Hematopoietic multipotent progenitor cell treated with erythropoietin and hydrocortisone succinate and interleukin-3 and kit ligand, for 8 days (in vitro differentiated cells): ENCODE data around the gene FLT4.
"Not testable (repeated sequence)": the region's sequence is repeated elsewhere in the genome, so short reads cannot be mapped to it uniquely, and the experiment has no call there.

ENCODE experiments used
- DNase-seq: peaks from one replicate; pipeline ENCODE4 v3.0.0-alpha.2; 2015

FLT4 gene

GRCh38 chr5:180669661-180670060 is 20.3 kb upstream of the FLT4 start:
- DNase-seq, result no peak

GRCh38 chr5:180668835-180669596 is 19.6 kb upstream of the FLT4 start:
- peak; percentile 45 for DNase-seq

GRCh38 chr5:180666812-180667211 is 17.4 kb upstream of the FLT4 start:
- no peak for DNase-seq

- DNase-seq, result no peak
Measured at GRCh38 chr5:180665682-180666404, 16.4 kb upstream of the FLT4 start.

GRCh38 chr5:180658774-180659564 is 9.6 kb upstream of the FLT4 start:
- DNase-seq, result no peak

GRCh38 chr5:180655243-180655642 is 5.8 kb upstream of the FLT4 start:
- not testable (repeated sequence) for DNase-seq

- no peak for DNase-seq
Measured at GRCh38 chr5:180652771-180653170, 3.4 kb upstream of the FLT4 start.

- DNase-seq, result no peak
Measured at GRCh38 chr5:180652346-180652745, 2.9 kb upstream of the FLT4 start.

GRCh38 chr5:180648658-180649296 is 623 bp downstream of the FLT4 start:
- no peak for DNase-seq

- DNase-seq, result no peak
Measured at GRCh38 chr5:180647941-180648500, 1.4 kb downstream of the FLT4 start.

GRCh38 chr5:180647465-180647864 is 1.9 kb downstream of the FLT4 start:
- no peak for DNase-seq

- no peak for DNase-seq
Measured at GRCh38 chr5:180646963-180647305, 2.5 kb downstream of the FLT4 start.

GRCh38 chr5:180646289-180646962 is 3.0 kb downstream of the FLT4 start:
- DNase-seq, result no peak

- DNase-seq, result no peak
Measured at GRCh38 chr5:180645274-180646204, 3.9 kb downstream of the FLT4 start.

- no peak for DNase-seq
Measured at GRCh38 chr5:180644825-180645273, 4.6 kb downstream of the FLT4 start.

- DNase-seq, result no peak
Measured at GRCh38 chr5:180644129-180644824, 5.1 kb downstream of the FLT4 start.

GRCh38 chr5:180643191-180643851 is 6.1 kb downstream of the FLT4 start:
- no peak for DNase-seq

GRCh38 chr5:180642779-180643178 is 6.6 kb downstream of the FLT4 start:
- DNase-seq, result no peak

- DNase-seq, result no peak
Measured at GRCh38 chr5:180642181-180642775, 7.1 kb downstream of the FLT4 start.

- no peak for DNase-seq
Measured at GRCh38 chr5:180641566-180641900, 7.9 kb downstream of the FLT4 start.
